Measurements from ENCODE around the gene MIA2.

The MIA2 gene

DNA sequence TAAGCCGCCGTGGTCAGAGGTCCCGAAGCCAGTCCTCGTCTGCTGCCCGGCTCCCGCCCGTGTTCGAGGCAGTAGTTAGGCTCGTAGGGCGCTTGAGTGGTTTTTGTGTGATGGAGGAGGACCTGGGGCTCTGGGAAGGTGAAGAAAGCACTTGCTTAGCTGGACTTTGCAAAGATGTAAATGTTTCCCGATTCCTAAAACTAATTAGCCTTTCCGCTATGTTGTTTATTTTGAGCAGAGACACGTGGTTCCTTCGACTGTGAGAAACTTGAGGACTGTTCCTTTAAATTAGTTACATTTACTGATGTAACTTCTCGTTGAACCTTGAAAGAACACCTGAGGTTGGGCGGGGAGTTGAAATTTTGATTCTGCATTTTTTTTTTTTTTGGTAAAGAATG lies 33.9 kb downstream of the MIA2 start:
- Histone ChIP-seq H3K27me3 (ENCODE audit: insufficient read depth, poor library complexity, severe bottlenecking) (no peaks in the 10 kb centered on the region), H3K27ac (replicated peaks) (peak overlapping the region; percentile 100), H3K4me3 (replicated peaks; ENCODE audit: insufficient read depth, low read length) (peak overlapping the region; percentile 75)
- DNase-seq (ENCODE audit: low read depth in 1 of 2, low spot score in 1 of 2), result peak in 1 of 2 experiments; percentile 11
- no peak for TF ChIP-seq GABPA (IDR thresholded peaks at IDR 0.05; ENCODE audit: low read depth)
- no peak for TF ChIP-seq SPI1 (IDR thresholded peaks at IDR 0.05; ENCODE audit: borderline replicate concordance, low read depth)
- no peak for TF ChIP-seq POLR2AphosphoS5 (IDR thresholded peaks at IDR 0.05; ENCODE audit: low read depth)

DNA sequence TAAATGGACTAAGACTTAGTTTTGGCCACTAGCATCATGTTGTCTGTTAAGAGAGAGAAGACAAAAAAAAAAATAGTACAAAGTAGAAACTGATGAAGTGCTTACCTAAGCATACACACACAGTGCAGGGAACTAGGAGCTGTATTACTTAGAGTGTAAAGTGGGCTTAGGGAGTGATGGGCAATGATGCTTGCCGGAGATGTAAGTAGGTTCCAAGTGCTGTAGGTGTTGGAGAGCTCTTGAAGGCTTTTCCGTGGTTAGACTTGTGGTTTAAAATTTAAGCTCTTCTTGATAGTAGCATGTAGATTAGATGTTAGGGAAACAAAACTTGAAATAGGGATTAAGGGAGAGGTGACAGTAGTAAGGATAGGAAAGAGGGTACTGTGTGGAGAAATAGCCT lies 34.7 kb downstream of the MIA2 start:
- DNase-seq (ENCODE audit: low read depth in 1 of 2, low spot score in 1 of 2), result no peak
- peak overlapping the region; percentile 100 for H3K27ac ChIP-seq (replicated peaks)
- H3K27me3 ChIP-seq (ENCODE audit: insufficient read depth, poor library complexity, severe bottlenecking), result no peaks in the 10 kb centered on the region
- no peak for TF ChIP-seq POLR2AphosphoS5 (IDR thresholded peaks at IDR 0.05; ENCODE audit: low read depth)
- TF ChIP-seq, protein P1, sequence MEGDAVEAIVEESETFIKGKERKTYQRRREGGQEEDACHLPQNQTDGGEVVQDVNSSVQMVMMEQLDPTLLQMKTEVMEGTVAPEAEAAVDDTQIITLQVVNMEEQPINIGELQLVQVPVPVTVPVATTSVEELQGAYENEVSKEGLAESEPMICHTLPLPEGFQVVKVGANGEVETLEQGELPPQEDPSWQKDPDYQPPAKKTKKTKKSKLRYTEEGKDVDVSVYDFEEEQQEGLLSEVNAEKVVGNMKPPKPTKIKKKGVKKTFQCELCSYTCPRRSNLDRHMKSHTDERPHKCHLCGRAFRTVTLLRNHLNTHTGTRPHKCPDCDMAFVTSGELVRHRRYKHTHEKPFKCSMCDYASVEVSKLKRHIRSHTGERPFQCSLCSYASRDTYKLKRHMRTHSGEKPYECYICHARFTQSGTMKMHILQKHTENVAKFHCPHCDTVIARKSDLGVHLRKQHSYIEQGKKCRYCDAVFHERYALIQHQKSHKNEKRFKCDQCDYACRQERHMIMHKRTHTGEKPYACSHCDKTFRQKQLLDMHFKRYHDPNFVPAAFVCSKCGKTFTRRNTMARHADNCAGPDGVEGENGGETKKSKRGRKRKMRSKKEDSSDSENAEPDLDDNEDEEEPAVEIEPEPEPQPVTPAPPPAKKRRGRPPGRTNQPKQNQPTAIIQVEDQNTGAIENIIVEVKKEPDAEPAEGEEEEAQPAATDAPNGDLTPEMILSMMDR (IDR thresholded peaks at IDR 0.05; ENCODE audit: insufficient read depth, low read length), result no peak
- TF ChIP-seq GABPA (IDR thresholded peaks at IDR 0.05; ENCODE audit: low read depth), result no peak
- no peak for TF ChIP-seq SPI1 (IDR thresholded peaks at IDR 0.05; ENCODE audit: borderline replicate concordance, low read depth)
- TF ChIP-seq, protein P2, sequence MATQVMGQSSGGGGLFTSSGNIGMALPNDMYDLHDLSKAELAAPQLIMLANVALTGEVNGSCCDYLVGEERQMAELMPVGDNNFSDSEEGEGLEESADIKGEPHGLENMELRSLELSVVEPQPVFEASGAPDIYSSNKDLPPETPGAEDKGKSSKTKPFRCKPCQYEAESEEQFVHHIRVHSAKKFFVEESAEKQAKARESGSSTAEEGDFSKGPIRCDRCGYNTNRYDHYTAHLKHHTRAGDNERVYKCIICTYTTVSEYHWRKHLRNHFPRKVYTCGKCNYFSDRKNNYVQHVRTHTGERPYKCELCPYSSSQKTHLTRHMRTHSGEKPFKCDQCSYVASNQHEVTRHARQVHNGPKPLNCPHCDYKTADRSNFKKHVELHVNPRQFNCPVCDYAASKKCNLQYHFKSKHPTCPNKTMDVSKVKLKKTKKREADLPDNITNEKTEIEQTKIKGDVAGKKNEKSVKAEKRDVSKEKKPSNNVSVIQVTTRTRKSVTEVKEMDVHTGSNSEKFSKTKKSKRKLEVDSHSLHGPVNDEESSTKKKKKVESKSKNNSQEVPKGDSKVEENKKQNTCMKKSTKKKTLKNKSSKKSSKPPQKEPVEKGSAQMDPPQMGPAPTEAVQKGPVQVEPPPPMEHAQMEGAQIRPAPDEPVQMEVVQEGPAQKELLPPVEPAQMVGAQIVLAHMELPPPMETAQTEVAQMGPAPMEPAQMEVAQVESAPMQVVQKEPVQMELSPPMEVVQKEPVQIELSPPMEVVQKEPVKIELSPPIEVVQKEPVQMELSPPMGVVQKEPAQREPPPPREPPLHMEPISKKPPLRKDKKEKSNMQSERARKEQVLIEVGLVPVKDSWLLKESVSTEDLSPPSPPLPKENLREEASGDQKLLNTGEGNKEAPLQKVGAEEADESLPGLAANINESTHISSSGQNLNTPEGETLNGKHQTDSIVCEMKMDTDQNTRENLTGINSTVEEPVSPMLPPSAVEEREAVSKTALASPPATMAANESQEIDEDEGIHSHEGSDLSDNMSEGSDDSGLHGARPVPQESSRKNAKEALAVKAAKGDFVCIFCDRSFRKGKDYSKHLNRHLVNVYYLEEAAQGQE (IDR thresholded peaks at IDR 0.05; ENCODE audit: insufficient replicate concordance, low read depth), result no peak
- H3K4me3 ChIP-seq (replicated peaks; ENCODE audit: insufficient read depth, low read length), result peak overlapping the region; percentile 75

DNA sequence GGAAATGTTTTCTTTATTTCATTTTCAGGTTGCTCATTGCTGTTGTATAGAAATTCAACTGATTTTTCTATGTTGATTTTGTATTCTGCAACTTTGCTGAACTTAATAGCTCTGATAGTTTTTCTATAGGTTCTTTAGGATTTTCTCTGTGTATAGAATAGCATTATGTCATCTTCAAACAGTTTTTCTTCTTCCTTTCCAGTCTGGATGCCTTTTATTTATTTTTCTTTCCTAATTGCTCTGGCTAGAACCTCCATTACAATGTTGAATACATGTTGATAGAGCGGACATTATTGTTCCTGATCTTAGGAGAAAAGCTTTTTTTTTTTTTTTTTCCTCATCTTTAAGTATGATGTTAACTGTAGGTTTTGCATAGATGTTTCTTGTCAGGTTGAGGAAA lies 39.2 kb downstream of the MIA2 start:
- H3K27me3 ChIP-seq (ENCODE audit: insufficient read depth, poor library complexity, severe bottlenecking), result no peaks in the 10 kb centered on the region
- H3K27ac ChIP-seq (replicated peaks), result no peak overlapping the region
- H3K4me3 ChIP-seq (replicated peaks; ENCODE audit: insufficient read depth, low read length), result no peak overlapping the region
- no peak for TF ChIP-seq POLR2AphosphoS5 (IDR thresholded peaks at IDR 0.05; ENCODE audit: low read depth)
- TF ChIP-seq, protein P2 (IDR thresholded peaks at IDR 0.05; ENCODE audit: insufficient replicate concordance, low read depth), result no peak
- TF ChIP-seq, protein P1 (IDR thresholded peaks at IDR 0.05; ENCODE audit: insufficient read depth, low read length), result no peak
- no peak for TF ChIP-seq SPI1 (IDR thresholded peaks at IDR 0.05; ENCODE audit: borderline replicate concordance, low read depth)
- no peak for TF ChIP-seq GABPA (IDR thresholded peaks at IDR 0.05; ENCODE audit: low read depth)
- DNase-seq (ENCODE audit: low read depth in 1 of 2, low spot score in 1 of 2), result no peak

DNA sequence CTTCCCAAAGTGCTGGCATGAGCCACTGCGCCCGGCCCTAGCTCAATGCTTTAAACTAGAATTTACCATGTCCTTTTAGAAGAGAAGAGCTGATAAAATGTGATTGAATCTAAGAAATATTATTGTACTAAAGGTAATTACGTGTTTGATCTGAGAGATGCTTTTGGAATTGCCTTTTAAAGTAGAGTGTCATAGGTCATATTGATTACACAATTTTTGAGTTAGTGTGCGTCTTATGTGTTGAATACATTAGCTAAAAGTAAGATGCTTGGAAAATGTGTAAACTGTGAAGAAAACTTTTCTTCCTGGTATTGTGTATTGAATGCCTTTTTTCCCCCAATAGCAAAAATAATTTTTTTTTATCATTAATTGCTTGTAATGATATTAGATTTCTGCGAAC lies 41.7 kb downstream of the MIA2 start:
- Histone ChIP-seq H3K4me3 (replicated peaks; ENCODE audit: insufficient read depth, low read length) (no peak overlapping the region), H3K27ac (replicated peaks) (no peak overlapping the region), H3K27me3 (ENCODE audit: insufficient read depth, poor library complexity, severe bottlenecking) (no peaks in the 10 kb centered on the region)
- no peak for DNase-seq (ENCODE audit: low read depth in 1 of 2, low spot score in 1 of 2)
- TF ChIP-seq SPI1 (IDR thresholded peaks at IDR 0.05; ENCODE audit: borderline replicate concordance, low read depth) (no peak), GABPA (IDR thresholded peaks at IDR 0.05; ENCODE audit: low read depth) (no peak), POLR2AphosphoS5 (IDR thresholded peaks at IDR 0.05; ENCODE audit: low read depth) (no peak)
- TF ChIP-seq, protein P2 (IDR thresholded peaks at IDR 0.05; ENCODE audit: insufficient replicate concordance, low read depth), result no peak
- TF ChIP-seq, protein P1 (IDR thresholded peaks at IDR 0.05; ENCODE audit: insufficient read depth, low read length), result no peak
